ENCODE measurements around the gene GNA12.
"Not testable (repeated sequence)": the region's sequence is repeated elsewhere in the genome, so short reads cannot be mapped to it uniquely, and the experiment has no call there.

GNA12 gene

DNA sequence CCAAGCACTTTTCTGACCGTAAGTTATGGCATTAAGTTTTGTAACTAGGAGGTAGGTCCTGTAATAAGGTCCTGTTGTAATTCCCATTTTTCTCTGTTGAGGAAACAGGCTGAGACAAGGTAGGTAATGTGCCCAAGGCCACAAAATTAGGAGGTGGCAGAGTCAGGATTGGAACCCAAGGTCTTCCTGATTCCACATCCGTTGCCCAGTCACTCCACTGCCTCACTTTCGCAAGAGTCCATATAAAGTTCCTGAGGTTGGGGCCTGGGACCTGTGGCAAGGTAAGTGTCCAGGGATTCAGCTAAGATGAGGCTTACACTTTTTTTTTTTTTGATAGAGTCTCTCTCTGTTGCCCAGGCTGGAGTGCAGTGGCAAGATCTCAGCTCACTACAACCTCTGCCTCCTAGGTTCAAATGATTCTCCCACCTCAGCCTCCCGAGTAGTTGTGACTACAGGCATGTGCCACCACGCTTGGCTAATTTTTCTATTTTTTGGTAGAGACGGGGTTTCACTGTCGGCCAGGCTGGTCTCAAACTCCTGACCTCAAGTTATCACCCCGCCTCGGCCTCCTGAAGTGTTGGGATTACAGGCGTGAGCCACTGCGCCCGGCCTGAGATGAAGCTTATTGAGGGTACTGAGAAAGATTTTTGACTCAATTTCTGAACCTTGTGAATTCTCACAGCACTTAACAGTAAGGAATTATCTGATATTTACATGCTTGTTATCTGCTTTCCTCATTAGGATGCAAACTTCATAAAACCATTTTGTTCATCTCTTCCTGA lies 20.3 kb upstream of the GNA12 start:
- DNase-seq, result no peak

DNA sequence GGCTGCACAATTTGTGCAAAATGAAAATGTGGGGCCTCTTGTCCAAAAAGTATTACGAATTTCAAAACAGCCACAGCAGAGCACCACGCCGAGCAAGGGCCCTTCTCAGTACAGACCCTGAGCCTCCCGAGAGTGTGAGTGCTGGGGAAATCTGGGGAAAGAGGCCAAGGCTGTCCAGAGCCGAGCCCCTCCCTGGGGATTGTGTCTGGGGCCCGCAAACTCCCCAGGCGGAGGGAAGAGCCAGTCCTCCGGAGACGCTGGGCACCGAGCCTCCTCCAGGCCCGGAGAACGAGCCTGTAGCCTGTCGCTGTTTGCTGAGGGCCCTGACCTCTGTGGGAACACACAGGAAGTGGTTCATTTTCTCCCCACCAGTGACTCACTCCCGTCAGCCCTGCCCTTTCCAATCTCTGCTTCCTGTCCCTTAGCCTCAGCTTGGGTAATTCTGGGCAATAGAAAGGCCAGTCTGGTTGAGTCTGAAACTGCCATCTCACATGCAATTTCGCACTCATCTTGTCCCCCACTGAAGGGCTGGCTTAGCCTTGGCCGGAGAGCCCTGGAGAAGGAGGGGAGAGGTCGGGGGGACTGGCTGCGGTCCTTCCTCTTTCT lies 19.5 kb upstream of the GNA12 start:
- DNase-seq, result no peak

DNA sequence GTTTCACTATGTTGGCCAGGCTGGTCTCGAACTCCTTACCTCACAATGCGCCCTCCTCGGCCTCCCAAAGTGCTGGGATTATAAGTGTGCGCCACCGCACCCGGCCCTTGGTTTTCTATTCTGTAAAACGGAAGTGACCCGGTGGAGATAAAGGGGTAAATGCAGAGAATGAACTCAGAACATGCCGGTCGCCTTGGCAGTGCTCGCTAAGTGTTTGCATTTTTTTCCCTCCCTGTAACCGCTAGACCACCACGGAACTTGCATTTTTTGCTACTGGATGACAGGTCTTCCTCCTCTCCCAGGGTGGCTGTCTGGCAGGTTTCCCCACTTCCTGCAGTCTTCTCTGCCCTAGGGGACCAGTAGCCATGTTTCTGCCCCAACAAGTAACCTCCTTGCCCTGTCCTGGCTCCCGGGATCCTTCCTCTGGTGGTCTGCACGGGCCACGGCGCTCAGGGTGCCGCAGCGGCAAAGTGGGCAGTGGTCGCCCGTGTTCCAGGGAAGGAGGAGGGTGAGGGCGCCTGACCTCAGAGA lies 18.8 kb upstream of the GNA12 start:
- DNase-seq, result no peak

DNA sequence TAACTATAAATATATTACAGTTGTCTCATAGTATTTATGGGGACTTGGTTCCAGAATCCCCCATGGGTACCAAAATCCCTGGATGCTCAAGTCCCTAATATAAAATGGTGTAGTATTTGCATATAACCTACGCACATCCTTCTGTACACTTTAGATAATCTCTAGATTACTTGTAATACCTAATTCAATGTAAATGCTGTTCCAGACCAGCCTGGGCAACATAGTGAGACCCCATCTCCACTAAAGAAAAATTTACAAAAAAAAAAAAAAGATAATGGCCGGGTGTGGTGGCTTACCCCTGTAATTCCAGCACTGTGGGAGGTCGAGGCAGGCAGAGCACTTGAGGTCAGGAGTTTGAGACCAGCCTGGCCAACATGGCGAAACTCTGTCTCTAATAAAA lies 17.4 kb upstream of the GNA12 start:
- no peak for DNase-seq

DNA sequence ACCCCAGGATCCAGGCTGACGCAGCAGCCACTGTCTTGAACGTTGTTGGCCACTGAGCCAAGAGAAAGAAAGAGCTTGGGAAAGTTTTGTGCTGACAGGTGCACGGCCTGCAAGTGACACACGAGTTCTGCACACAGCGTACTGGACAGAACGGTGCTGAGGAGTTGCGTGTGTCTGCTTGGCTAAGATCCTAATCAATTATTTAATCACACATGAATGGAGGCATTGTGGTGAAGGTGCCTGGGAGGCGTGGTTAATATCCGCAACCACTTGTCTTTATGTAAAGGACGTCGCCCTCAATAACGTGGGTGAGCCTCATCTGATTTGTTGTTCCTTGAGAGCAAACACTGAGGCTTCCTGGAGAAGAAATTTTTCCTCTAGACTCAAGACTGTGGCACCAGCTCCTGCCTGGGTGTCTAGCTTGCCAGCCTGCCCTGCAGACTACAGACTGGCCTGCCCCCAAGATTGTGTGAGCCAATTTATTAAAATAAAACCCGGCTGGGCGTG lies 16.6 kb upstream of the GNA12 start:
- peak; percentile 36 for DNase-seq

DNA sequence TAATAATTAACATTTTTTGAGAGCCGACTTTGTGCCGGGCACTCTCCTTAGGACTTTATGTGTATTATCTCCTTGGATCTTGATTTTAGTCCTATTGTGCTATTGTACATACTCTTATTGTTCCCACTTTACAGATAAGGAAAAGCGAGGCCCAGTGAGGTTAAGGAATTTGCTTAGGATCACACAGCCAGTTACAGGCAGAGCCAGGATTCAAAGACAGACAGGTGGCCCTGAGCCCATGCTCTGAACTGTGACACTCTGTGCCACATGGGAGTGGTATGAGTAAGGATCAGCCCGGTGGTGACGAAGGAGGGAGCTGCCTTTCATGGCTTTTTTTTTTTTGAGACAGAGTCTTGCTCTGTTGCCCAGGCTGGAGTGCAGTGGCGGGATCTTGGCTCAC lies 15.8 kb upstream of the GNA12 start:
- DNase-seq, result no peak

DNA sequence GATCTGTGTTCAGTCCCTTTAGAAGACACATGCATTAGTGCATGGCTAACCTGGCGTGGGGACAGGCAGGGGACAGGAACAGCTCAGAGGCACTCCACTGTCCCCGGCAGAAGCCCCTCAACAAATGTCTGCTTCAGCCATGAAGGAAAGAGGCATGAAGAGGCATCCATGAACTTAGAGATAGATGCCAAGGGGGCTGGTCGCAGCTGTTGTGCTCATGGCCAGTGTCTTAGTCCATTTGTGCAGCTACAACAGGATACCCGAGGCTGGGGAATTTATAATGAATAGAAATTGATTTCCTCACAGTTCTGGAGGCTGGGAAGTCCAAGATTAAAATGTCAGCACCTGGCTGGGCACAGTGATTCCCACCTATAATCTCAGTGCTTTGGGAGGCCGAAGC lies 14.5 kb upstream of the GNA12 start:
- DNase-seq, result no peak

DNA sequence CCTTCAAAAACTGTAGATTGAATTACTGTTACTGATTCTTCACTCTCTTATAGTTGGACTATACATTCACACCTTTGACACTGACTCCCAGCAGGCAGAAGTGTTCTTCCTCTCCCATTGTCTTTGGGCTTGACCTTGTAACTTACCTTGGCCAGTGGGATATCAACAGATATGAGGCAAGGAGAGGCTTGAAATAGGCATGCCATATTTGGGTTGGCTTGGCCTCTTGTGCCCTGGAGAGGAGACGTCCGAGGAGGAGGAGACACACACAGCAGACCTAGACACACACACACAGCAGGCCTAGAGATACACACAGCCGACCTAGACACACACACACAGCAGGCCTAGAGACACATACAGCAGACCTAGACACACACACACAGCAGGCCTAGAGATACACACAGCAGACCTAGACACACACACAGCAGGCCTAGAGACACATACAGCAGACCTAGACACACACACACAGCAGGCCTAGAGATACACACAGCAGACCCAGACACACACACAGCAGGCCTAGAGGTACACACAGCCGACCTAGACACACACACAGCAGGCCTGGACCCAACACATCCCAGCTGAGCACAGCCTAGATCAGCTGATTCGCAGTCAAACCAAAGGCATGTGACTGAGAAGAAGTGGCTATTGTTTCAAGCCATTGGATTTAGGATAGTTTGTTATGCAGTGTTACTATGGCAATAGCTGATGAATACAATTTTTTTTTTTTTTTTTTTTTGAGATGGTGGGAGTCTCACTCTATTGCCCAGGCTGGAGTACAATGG lies 12.5 kb upstream of the GNA12 start:
- no peak for DNase-seq

DNA sequence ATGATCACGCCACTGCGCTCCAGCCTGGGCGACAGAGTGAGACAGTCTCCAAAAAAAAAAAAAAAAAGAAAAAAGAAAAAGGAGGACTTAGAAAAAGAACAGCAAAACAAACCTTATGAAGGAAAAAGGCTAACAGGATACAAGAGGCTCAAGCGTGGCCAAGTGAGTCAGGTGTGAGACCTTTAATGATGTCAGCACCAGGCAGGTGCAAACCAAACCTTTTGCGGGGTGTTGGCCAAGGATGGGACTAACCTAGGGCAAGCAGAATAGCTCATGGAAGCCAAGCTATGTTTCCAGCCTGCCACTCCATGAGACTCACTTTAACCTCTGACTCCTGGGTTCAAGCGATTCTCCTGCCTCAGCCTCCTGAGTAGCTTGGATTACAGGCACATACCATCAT lies 11.3 kb upstream of the GNA12 start:
- DNase-seq, result no peak

DNA sequence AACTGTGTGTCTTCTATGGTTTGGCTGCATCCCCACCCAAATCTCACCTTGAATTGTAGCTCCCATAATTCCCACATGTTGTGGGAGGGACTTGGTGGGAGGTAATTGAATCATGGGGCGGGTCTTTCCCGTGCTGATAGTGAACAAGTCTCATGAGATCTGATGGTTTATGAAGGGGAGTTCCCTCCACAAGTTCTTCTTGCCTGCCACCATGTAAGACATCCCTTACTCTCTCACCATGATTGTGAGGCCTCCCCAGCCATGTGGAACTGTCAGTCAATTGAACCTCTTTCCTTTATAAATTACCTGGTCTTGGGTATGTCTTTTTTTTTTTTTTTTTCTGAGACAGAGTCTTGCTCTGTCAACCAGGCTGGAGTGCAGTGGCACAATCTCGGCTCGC lies 9.4 kb upstream of the GNA12 start:
- DNase-seq, result not testable (repeated sequence)

DNA sequence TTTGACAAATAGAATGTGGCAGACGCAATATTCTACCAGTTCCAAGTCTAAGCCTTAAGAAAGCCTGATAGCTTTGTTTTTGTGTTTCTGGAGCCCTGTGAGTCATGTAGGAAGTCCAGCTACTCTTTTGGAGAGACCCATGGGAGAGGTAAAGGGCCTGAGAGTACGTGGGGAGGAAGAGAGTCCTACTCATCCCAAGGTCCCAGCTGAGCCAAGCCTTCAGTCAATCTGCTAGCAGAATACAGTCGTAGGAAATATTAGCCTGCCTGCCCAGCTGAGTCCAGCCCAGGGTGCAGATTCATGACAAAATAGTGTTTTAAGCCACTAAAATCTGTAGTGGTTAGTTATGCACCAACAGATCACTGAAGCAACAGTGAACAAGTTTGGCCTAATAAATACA lies 9.0 kb upstream of the GNA12 start:
- DNase-seq, result no peak

DNA sequence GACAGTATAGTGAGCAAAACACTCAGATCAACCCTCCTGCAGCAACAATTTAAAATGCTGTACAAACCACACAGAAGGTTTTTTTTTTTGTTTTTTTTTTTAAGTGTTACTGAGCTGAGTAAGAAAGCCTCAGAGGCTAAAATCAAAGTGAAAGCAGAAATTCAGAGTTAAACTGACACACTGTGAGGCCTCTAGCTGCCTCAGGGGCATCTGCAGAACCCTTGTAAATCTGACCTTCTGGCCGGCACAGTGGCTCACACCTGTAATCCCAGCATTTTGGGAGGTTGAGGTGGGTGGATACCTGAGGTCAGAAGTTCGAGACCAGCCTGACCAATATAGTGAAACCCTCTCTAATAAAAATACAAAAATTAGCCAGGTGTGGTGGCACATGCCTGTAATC lies 7.4 kb upstream of the GNA12 start:
- no peak for DNase-seq

DNA sequence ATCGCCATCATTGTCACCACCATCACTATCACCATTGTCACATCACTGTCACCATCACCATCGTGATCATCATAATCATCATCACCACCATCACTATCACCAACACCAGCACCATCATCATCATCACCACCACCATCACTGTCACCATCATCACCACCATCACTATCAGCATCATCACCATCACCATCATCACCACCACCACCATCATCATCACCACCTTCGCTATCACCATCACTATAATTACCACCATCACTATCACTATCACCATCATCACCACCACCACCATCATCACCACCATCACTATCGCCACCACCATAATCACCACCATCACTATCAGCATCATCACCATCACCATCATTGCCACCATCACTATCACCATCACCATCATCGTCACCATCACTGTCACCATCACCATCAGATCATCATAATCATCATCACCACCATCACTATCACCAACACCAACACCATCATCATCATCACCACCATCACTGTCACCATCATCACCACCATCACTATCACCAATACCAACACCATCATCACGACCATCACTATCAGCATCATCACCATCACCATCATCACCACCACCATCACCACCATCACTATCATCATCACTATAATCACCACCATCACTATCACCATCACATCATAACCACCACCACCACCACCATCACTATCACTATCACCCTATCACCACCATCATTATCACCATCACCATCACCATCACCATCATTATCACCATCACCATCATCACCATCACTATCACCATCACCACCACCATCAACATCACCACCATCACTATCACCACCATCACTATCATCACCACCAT lies 6.0 kb upstream of the GNA12 start:
- no peak for DNase-seq

DNA sequence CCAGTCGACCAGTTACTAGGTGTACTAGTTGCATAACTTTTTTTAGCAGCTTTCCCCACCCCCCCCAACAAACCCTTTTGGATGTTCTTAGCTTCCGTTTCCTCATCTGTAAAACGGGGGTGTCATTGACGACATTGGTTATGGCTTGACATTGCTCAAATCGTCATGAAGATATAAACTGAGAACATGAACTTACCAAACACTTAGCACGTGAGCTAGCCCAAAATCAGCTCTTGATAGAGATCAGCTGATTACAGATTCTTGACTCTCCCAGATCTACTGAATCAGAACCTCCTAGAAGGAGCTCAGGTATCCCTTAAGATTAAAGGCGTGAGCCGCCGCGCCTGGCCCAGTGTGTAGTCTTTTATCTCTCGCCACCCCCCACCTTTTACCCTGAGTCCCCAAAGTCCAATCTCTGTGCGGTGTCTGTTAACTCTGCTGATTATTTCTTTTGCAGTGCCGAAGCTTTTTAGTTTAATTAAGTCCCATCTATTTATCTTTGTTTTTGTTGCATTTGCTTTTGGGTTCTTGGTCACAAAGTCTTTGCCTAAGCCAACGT lies 1.0 kb upstream of the GNA12 start:
- DNase-seq, result no peak

DNA sequence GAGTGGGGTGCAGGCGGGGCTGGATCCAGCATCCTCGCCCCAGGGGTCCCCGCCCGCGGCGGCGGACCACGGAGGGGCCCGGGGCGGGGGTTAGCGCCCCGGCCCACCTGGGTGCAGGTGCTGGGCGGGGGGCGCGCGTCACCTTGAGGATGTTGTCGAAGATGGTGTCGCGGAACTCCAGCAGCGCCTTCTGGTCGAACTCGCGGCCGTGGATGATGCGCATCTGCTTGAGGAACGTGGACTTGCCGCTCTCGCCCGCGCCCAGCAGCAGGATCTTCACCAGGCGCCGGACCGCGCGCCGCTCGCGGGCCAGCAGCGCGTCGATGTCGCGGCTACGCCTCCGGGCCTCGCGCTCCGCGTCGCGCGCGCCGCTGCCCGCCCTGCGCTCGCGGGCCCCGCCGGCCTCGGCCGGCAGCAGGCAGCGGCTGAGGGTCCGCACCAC lies 376 bp downstream of the GNA12 start:
- DNase-seq, result no peak

DNA sequence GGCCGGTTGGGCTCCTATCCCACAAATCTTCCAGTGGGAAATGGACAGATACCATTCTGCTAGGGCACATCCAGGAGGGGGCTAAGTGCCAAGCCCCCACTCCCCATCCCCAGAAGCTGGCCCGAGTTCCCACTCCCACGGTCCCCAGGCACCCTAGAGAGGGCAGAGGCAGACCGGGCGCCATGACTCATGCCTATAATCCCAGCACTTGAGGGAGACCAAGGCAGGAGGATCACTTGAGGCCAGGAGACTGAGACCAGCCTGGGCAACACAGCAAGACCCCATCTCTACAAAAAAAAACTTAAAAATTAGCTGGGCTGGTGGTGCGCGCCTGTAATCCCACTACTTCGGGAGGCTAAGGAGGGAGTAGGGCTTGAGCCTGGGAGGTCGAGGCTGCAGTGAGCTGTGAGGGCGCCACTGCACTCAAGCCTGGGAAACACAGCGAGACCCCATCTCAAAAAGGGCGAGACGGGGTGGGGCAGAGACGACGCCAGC lies 870 bp downstream of the GNA12 start:
- no peak for DNase-seq

DNA sequence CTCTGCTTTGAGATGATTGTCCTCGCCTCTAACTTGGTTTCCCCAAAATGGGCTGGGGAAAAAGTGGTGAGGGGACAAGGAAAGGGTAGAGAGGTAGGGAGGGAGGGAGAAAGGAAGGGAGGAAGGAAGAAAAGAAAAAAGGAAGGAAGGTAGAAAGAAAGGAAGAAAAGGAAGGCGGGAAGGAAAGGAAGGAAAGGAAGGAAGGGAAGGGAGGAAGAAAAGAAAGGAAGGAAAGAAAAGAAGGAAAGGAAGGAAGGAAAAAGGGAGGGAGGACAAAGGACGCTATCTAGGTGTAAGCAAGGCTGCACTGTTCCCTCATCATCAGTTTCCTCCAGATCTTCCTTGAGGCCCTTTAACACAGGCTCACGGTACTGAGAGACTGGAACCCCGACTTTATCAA lies 2.2 kb downstream of the GNA12 start:
- no peak for DNase-seq

DNA sequence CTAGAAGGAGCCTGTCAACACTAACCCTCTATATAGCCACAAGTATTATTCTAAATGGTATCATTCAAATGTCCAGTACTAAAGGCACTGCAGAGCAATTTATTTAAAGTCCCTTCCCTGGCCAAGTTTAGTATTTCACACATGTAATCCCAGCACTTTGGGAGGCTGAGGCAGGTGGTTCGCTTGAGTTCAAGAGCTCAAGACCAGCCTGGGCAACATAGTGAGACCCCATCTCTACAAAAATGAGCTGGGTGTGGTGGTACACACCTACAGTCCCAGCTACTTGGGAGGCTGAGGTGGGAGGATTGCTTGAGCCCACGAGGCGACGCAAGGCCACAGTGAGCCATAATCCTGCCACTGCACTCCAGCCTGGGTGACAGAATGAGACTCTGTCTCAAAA lies 3.6 kb downstream of the GNA12 start:
- DNase-seq, result no peak

DNA sequence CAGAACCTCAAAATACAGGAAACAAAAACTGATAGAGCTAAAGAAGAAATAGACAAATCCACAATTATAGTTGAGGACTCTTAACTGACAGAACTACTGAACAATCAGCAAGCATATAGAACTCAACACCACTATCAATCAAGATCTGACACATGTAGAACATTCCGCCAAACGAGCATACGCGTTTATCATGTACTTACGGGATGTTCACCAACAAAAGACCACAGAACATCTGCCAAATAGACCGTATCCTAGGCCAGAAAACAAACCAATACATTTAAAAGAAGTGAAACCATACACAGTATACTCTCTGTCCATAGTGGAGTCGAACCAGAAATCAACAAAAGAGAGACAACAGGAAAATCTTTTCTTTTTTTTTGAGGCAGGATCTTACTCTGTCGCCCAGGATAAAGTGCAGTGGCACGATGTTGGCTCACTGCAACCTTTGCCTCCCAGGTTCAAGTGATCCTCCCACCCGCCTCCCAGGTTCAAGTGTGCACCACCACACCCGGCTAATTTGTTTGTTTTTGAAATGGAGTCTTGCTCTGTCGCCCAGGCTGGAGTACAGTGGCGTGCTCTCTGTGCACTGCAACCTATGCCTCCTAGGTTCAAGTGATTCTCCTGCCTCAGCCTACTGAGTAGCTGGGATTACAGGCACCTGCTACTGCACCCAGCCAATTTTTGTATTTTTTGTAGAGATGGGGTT lies 5.1 kb downstream of the GNA12 start:
- DNase-seq, result no peak

DNA sequence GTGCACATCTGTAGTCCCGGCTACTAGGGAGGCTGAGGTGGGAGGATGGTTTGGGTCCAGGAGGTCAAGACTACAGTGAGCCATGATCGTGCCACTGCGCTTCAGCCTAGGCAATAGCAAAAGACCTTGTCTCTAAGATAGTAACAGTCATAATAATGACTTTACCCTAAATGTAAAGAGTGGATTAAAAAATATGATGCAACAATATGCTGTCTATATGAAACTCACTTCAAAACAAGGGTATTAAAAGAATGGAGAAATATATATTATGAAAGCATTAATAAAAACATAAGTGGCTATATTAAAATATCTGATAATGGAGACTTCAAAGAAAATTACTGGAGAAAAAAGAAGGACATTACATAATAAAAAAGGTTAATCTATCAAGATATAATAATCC lies 5.7 kb downstream of the GNA12 start:
- no peak for DNase-seq

DNA sequence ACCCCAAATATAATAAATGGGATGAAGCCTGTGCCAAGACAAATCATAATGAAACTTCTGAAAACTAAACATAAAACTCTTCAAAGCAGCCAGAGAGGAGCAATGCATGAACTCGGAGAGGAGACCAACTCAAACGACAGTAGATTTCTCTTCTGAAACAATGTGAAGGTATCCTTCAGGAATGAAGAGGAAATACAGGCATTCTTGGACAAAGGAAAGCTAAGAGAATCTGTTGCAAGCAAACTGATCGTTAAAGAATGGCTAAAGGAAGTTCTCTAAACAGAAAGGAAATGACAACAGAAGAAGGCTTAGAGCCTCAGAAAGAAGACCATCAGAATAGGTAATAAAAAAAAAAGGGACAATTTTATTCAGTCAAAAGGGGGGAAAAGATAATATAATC lies 6.6 kb downstream of the GNA12 start:
- no peak for DNase-seq
